HepG2 (cell line): ENCODE data around the gene FOXRED2. TPM values are rescaled to one million over a fixed set of nuclear protein-coding genes. Genes with fewer than 3 reads are reported as not detected.
A peak's percentile ranks its signal among the peaks of the same experiment; 100 is the strongest.

Experiments
- AGO1 ChIP-seq: fragments of 200-400 bp; formaldehyde crosslinking; IDR thresholded peaks from 2 replicates; pipeline ENCODE4 v1.6.1; 2017; ENCODE audit warnings: mild to moderate bottlenecking, low read depth, low read length, moderate library complexity; ENCODE audit not compliant: poor library complexity, severe bottlenecking
- AHR ChIP-seq: IDR thresholded peaks from 2 replicates; pipeline ENCODE4 v1.6.1; 2018; ENCODE audit warnings: missing genetic modification reagents, missing compliant biosample characterization
- CBFB ChIP-seq: sonication (generic); formaldehyde crosslinking; IDR thresholded peaks from 2 replicates; pipeline ENCODE4 v1.4.0; 2020; ENCODE audit warnings: missing genetic modification reagents
- HHEX ChIP-seq: IDR thresholded peaks from 2 replicates; pipeline ENCODE4 v1.6.1; 2016; ENCODE audit warnings: control low read depth
- ISL2 ChIP-seq: sonication (generic); formaldehyde crosslinking; IDR thresholded peaks from 2 replicates; pipeline ENCODE4 v1.5.0; 2020; ENCODE audit warnings: missing genetic modification reagents
- MTF2 ChIP-seq: sonication (generic); formaldehyde crosslinking; IDR thresholded peaks from 2 replicates; pipeline ENCODE4 v1.5.0; 2020; ENCODE audit warnings: missing genetic modification reagents, borderline replicate concordance
- NR2F2 ChIP-seq: IDR thresholded peaks from 2 replicates; pipeline ENCODE4 v1.6.1; 2012; ENCODE audit warnings: low read depth, inconsistent platforms, borderline replicate concordance
- PCBP2 ChIP-seq: fragments of 200-400 bp; formaldehyde crosslinking; optimal IDR thresholded peaks from 2 replicates; pipeline ENCODE3; 2018; ENCODE audit warnings: low read length, low read depth; ENCODE audit not compliant: poor library complexity, severe bottlenecking
- PTBP1 ChIP-seq: fragments of 200-400 bp; formaldehyde crosslinking; IDR thresholded peaks from 2 replicates; pipeline ENCODE4 v1.6.1; 2018; ENCODE audit warnings: low read length, low read depth; ENCODE audit not compliant: poor library complexity, severe bottlenecking
- REXO4 ChIP-seq: sonication (generic); formaldehyde crosslinking; IDR thresholded peaks from 2 replicates; pipeline ENCODE4 v1.8.0; 2022; ENCODE audit warnings: missing genetic modification reagents, mild to moderate bottlenecking, borderline replicate concordance
- SOX13 ChIP-seq, 3 experiments: fragments of 450-650 bp in 1 of 3; sonication (generic) in 1 of 3; formaldehyde crosslinking in 1 of 3; IDR thresholded peaks in 2 of 3; conservative IDR thresholded peaks in 1 of 3; 2 replicates each; pipeline versions ENCODE4 v1.5.0 to v1.6.1; 2016 to 2020; ENCODE audit warnings: antibody characterized with exemption in 1 of 3, mild to moderate bottlenecking in 1 of 3, missing compliant biosample characterization in 1 of 3, missing genetic modification reagents in 1 of 3, moderate library complexity in 1 of 3
- SYNCRIP ChIP-seq: fragments of 200-400 bp; formaldehyde crosslinking; IDR thresholded peaks from 2 replicates; pipeline ENCODE4 v1.6.1; 2018; ENCODE audit warnings: mild to moderate bottlenecking, low read depth, low read length; ENCODE audit not compliant: insufficient read depth
- TMF1 ChIP-seq: sonication (generic); formaldehyde crosslinking; IDR thresholded peaks from 2 replicates; pipeline ENCODE4 v1.8.1; 2022; ENCODE audit warnings: low read depth, missing genetic modification reagents
- ZBTB3 ChIP-seq: sonication (generic); formaldehyde crosslinking; IDR thresholded peaks from 2 replicates; pipeline ENCODE4 v1.4.0; 2020; ENCODE audit warnings: low read depth, mild to moderate bottlenecking, moderate library complexity, missing genetic modification reagents, borderline replicate concordance
- ZFY ChIP-seq: sonication (generic); formaldehyde crosslinking; IDR thresholded peaks from 2 replicates; pipeline ENCODE4 v1.4.0; 2020; ENCODE audit warnings: missing genetic modification reagents
- ZNF101 ChIP-seq: sonication (generic); formaldehyde crosslinking; IDR thresholded peaks from 2 replicates; pipeline ENCODE4 v1.4.0; 2020; ENCODE audit warnings: mild to moderate bottlenecking, low read depth, missing genetic modification reagents, borderline replicate concordance
- ZNF274 ChIP-seq: sonication (generic); formaldehyde crosslinking; IDR thresholded peaks from 2 replicates; pipeline ENCODE4 v1.5.1; 2020; ENCODE audit warnings: mild to moderate bottlenecking, missing genetic modification reagents
- ZNF678 ChIP-seq: sonication (generic); formaldehyde crosslinking; IDR thresholded peaks from 2 replicates; pipeline ENCODE4 v1.4.0; 2020; ENCODE audit warnings: mild to moderate bottlenecking, missing genetic modification reagents
- ZNF749 ChIP-seq: sonication (generic); formaldehyde crosslinking; IDR thresholded peaks from 2 replicates; pipeline ENCODE4 v1.8.0; 2022; ENCODE audit warnings: mild to moderate bottlenecking, missing genetic modification reagents, moderate library complexity, borderline replicate concordance
- polyA plus RNA-seq, 8 experiments: library from polyadenylated mRNA; depleted of rRNA in 3 of 8; stranded (reverse) in 7 of 8; unstranded in 1 of 8; fragments of >200 nt; fragmentation: Illumina TruSeq in 4 of 8; extraction: Trizol in 4 of 8; gene quantifications; 2 replicates each; pipeline versions ENCODE4 v1.2.1 to v1.2.3, GENCODE V29; 2011 to 2016; ENCODE audit warnings: low read depth in 4 of 8, missing spikeins in 1 of 8, mixed read lengths in 1 of 8; ENCODE audit not compliant: insufficient read depth in 1 of 8
- total RNA-seq, 5 experiments: library from RNA; depleted of rRNA; stranded (reverse); fragments of >200 nt; fragmentation: Illumina TruSeq; extraction: Trizol; gene quantifications; 2 replicates each; pipeline ENCODE4 v1.2.3, GENCODE V29; 2016; ENCODE audit warnings: low read depth in 1 of 5
- TF ChIP-seq, protein P1 (sequence below): sonication (generic); formaldehyde crosslinking; IDR thresholded peaks from 2 replicates; pipeline ENCODE4 v1.5.0; 2020; ENCODE audit warnings: missing genetic modification reagents
- TF ChIP-seq, protein P2 (sequence below): sonication (generic); formaldehyde crosslinking; IDR thresholded peaks from 2 replicates; pipeline ENCODE4 v1.4.0; 2020; ENCODE audit warnings: missing genetic modification reagents
- TF ChIP-seq, protein P3 (sequence below): IDR thresholded peaks from 2 replicates; pipeline ENCODE4 v1.6.1; 2016; ENCODE audit warnings: missing genetic modification reagents, missing compliant biosample characterization
- TF ChIP-seq, protein P4 (sequence below): sonication (generic); formaldehyde crosslinking; IDR thresholded peaks from 2 replicates; pipeline ENCODE4 v1.5.1; 2020; ENCODE audit warnings: mild to moderate bottlenecking, missing genetic modification reagents, borderline replicate concordance

FOXRED2 gene
- total and polyA plus RNA-seq, 2 of the 13 experiments (the other 11 are each of a cell fraction or from before 2014, with no cell fraction given) = 9.3 to 28.1 TPM

DNA sequence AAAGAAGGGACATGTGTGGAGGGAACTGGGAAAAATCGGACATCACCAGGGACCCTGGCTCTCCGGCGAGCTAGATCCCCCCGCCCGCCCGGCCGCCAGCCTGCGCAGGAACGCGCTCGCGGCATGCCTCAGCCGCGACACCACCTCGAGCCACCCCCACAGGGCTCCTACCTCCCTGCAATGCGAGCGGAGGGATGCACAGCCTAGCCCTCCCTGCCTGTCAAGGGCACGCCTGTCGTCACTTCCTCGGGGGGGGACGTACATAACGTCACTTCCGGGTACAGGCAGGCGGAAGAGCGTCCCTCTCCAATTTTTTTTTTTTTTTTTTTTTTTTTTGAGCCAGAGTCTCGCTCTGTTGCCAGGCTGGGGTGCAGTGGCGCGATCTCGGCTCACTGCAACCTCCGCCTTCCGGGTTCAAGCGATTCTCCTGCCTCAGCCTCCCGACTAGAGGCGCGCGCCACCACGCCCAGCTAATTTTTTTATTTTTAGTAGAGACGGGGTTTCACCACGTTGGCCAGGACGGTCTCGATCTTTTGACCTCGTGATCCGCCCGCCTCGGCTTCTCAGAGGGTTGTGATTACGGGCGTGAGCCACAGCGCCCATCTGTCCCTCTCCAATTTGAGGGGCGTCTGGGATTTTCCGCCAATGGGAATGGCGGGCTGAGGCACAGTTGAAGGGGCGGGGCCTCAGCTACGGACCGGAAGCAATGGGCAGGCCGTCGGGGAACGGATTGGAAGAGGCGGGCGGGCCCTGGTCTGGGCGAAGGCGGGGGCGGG lies 25.3 kb downstream of the FOXRED2 start, which contains the start of gene TXN2 (continued):
- TF ChIP-seq, protein P1, sequence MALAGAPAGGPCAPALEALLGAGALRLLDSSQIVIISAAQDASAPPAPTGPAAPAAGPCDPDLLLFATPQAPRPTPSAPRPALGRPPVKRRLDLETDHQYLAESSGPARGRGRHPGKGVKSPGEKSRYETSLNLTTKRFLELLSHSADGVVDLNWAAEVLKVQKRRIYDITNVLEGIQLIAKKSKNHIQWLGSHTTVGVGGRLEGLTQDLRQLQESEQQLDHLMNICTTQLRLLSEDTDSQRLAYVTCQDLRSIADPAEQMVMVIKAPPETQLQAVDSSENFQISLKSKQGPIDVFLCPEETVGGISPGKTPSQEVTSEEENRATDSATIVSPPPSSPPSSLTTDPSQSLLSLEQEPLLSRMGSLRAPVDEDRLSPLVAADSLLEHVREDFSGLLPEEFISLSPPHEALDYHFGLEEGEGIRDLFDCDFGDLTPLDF = no peak
- TF ChIP-seq ZNF678 (CRISPR knock-in tag) = no peak
- TF ChIP-seq ZNF101 (CRISPR knock-in tag) = no peak
- no peak; the same call in 1 of the 2 replicates for TF ChIP-seq CBFB (CRISPR knock-in tag)
- peak; percentile 24; the same call in 1 of the 2 replicates for TF ChIP-seq NR2F2
- TF ChIP-seq ISL2 (CRISPR knock-in tag) = peak; percentile 44; the same call in 1 of the 2 replicates
- no peak for TF ChIP-seq ZNF274 (CRISPR knock-in tag)
- TF ChIP-seq SYNCRIP = no peak
- no peak for TF ChIP-seq ZBTB3 (CRISPR knock-in tag)
- TF ChIP-seq AGO1 = peak; percentile 96
- TF ChIP-seq, protein P2, sequence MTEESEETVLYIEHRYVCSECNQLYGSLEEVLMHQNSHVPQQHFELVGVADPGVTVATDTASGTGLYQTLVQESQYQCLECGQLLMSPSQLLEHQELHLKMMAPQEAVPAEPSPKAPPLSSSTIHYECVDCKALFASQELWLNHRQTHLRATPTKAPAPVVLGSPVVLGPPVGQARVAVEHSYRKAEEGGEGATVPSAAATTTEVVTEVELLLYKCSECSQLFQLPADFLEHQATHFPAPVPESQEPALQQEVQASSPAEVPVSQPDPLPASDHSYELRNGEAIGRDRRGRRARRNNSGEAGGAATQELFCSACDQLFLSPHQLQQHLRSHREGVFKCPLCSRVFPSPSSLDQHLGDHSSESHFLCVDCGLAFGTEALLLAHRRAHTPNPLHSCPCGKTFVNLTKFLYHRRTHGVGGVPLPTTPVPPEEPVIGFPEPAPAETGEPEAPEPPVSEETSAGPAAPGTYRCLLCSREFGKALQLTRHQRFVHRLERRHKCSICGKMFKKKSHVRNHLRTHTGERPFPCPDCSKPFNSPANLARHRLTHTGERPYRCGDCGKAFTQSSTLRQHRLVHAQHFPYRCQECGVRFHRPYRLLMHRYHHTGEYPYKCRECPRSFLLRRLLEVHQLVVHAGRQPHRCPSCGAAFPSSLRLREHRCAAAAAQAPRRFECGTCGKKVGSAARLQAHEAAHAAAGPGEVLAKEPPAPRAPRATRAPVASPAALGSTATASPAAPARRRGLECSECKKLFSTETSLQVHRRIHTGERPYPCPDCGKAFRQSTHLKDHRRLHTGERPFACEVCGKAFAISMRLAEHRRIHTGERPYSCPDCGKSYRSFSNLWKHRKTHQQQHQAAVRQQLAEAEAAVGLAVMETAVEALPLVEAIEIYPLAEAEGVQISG (CRISPR knock-in tag) = peak; percentile 85
- TF ChIP-seq, protein P3, sequence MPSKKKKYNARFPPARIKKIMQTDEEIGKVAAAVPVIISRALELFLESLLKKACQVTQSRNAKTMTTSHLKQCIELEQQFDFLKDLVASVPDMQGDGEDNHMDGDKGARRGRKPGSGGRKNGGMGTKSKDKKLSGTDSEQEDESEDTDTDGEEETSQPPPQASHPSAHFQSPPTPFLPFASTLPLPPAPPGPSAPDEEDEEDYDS (CRISPR knock-in tag) = peak; percentile 52
- TF ChIP-seq ZNF749 = no peak
- TF ChIP-seq TMF1 (CRISPR knock-in tag) = 0 out of 2 replicates have a peak, but pooled peaks have one; percentile 53
- TF ChIP-seq AHR (CRISPR knock-in tag) = no peak; the same call in 1 of the 2 replicates
- TF ChIP-seq PCBP2 = no peak
- TF ChIP-seq HHEX = no peak
- peak; percentile 34; the same call in 1 of the 2 replicates for TF ChIP-seq ZFY (CRISPR knock-in tag)
- no peak for TF ChIP-seq MTF2 (CRISPR knock-in tag)
- TF ChIP-seq PTBP1 = peak; percentile 94
- peak; percentile 9; the same call in 1 of the 2 replicates for TF ChIP-seq SOX13 (IDR thresholded peaks at IDR 0.05)
- TF ChIP-seq SOX13 (CRISPR knock-in tag; conservative IDR thresholded peaks at IDR 0.05 in 1 of 2, IDR thresholded peaks at IDR 0.05 in 1 of 2) = 0 out of 4 replicates have a peak, but pooled peaks of 1 of the 2 experiments have one; percentile 15
- TF ChIP-seq REXO4 (CRISPR knock-in tag) = no peak
- TF ChIP-seq, protein P4, sequence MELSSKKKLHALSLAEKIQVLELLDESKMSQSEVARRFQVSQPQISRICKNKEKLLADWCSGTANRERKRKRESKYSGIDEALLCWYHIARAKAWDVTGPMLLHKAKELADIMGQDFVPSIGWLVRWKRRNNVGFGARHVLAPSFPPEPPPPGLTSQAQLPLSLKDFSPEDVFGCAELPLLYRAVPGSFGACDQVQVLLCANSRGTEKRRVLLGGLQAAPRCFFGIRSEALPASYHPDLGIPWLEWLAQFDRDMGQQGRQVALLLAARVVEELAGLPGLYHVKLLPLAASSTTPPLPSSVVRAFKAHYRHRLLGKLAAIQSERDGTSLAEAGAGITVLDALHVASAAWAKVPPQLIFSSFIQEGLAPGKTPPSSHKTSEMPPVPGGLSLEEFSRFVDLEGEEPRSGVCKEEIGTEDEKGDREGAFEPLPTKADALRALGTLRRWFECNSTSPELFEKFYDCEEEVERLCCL (CRISPR knock-in tag) = no peak
